Measurements from ENCODE around the gene IGFBP5.

IGFBP5 gene

DNA sequence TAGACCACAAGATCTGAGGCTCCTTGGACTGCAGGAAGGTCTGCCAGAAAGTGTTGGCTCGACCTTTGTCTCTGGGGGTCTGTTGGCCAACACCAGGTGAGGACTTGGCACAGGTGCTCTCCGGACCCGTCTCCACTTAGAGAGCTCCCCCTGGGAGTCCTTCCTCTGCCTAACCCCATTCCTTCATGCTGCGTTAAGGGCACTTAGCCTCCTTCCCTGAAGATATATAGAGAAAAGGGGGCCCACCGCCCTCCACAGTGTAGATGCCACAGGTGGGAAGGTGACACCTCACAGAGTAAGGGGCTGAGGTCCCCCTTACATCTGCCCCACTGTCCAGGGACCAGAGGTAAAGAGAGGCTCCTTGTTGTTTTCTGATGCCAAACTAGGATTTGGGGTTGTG lies 8.2 kb downstream of the IGFBP5 start:
- DNase-seq = no peak

DNA sequence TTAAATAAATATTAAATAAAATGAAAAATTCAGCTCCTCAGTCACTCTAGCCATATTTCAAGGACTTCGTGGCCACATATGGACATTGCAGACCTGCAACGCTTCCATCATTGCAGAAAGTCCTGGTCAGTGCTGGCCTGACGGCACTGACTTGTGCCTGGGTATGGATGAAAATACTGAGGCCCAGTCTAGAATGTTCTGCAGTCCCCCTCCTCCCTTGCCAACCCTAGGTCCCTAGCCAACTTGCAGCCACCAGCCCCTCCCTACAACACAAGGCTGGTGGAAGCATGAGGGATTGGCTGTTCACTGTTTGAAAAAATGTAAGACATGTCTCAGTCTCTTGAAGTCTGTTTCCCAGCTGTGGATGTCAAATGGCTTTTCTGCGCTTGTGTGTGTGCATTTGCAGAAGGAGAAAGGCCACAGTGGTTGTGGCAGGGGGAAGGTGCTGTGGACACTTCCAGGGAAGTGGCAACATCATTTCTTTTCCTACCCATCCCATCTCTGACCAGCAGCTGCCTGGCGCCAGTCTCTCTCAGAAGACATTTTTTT lies 9.9 kb downstream of the IGFBP5 start:
- DNase-seq = no peak

DNA sequence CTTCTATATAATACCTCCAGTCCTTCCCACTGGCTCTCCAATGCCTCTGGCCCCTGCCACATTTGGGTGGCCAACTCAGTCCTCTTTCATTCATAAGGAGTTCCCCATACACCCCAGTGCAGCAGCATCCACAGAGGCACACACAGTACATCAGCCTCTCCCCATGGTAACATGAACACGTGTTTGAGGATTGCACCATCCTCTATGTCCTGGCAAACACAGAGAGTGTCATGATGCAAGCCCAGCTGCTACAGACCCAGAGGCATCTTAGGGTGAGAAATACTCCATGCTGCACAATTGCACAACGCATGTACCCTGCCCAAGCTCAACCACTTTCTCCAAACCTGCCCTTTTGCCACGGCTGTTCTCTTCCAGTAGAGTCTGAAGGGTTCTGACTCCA lies 11.5 kb downstream of the IGFBP5 start:
- no peak for DNase-seq

DNA sequence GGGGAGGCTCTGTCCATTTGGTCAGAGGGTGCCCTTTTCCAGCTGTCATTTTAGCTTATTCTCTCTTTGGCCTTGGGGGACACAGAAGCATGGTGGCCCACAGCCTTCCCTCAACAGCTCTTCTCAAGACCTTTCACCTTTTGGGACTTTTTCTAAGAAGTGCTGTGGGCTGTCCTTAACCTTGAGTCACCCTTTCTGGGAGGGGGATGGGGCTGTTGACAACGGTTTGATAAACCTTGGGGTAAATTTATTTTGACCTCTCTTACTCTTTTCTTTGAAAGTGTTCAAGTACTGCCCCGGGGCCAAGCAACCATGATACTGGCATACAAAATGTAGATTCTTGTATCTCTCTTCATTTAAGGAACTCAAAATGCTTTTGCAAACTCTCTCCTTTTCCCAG lies 13.7 kb downstream of the IGFBP5 start:
- no peak for DNase-seq

DNA sequence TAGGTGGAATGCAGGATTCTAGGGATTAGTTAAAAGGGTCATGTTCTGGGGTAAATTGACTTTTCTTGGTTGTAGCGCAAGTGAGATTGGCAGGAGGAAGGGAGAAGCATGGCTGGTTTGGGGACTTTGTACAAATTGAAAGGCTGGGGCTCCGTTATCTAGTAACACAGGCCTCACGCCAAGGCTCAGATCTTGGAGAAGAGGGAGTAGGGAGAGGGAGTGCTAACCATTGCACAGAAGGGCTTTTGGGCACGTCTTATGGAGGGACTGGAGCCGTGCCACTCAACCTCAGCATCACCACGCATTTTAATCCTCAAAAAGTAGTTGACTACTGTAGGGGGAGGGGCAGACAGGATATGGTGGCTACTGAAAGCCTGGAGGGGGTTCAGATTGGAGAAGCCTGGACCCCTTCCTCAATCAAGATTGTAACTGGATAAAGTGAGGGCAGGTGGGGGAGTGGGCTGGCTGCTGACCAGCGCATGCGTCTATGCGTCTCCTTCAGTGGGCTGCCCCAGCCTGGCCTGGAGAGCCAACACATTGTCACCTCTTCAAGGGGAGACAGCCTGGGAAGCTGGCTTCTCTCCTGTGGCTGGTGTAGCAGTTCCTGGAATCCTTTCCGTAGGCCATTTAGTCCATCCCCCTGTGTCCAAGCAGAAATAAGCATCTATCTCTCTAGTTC lies 14.3 kb downstream of the IGFBP5 start:
- DNase-seq = no peak

DNA sequence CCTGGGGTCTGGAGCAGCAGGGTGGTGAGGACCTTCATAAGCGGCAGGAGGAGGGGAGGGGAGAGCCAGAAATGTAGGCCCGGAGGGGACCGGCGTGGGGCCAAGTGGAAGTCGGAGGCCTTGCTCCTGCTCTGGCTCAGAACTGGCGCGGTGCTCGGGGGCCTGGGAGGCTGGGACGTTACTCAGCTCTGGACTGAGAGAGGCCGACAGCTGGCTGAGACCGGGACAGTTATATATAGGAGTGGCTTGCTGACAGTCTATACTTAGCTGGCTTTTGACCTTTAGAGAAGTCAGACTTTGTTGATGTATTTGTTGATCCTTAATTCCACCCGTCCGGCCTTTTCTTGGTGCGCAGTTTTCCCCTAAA lies 15.7 kb downstream of the IGFBP5 start:
- no peak for DNase-seq

DNA sequence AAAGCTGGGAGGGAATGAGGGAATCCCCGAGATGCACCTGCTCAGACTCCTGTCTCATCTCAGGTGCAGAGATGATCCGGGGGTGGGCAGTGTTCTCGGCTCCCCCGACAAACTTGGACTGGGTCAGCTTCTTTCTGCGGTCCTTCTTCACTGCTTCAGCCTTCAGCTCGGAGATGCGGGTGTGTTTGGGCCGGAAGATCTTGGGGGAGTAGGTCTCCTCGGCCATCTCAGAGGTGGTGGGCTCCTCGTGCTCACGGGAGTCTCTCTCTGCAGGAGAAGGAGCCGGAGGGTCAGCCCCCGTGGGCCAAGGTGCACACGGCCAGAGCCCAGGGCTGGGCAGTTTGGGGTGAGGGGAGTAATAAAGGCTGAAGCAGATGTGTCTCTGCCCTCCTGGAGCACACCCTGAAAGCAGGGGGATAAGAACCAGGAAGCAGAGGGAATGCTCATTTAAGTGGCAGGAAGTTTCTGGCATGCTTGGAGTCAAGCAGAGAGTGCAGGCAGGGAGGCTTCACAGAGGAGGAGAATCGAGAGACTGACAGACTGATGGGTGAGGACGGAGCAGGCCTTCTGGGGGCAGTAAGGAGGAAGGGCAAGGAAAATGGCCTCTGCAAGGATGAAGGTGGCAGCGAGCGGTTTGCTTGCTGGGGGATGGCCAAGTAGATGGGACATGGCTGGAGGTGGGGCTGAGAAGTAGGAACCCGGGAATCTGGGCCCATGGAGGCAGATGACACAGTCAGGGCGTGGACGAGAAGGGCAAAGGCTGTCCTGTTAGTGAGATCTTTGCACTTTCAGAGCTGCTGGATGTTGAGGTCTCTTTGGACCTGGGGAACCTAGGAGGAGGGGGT lies 16.3 kb downstream of the IGFBP5 start:
- no peak for DNase-seq

DNA sequence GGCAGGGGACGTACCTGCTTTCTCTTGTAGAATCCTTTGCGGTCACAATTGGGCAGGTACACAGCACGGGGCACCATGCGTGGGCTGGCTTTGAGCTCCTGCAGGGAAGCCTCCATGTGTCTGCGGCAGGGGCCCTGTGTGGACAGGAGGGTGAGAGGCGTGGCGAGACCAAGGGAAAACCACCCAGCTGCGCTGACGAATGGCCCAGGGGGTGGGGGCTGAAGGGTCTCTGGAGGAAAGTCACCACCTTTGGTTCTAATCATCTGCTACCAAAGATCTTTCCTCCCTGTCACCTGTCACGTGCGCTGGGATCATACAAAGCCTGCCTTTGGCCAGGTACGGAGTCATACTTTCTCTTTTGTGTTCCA lies 17.3 kb downstream of the IGFBP5 start:
- no peak for DNase-seq

DNA sequence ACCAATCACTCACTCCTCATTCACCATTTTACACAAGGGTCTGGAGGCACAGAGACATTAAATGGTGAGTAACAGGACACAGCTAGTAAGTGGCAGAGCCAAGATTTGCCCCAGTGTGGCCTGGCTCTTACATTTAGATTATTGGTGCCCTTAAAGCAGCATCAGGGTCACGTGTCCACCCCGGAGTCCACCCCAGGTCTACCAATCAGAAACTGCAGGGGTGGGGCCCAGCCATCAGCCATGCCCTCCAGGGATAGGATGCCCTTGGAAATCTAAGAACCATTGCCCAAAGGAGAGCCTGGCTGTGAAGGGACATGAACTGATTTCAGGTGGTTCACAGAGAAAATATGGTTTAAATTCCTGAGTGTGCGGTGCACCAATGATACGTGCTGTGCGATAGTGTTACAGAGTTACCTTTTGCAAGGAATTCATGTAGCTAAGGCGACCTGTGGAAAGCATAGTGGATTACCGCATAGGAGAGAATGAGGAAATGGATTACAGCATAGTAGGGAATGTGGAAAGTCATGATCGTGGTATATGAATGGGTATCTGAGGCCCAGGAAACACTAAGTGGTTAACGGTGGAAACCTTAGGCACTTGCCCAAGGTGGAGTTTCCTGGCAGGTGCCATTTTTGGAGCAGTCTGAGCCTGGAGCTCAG lies 17.8 kb downstream of the IGFBP5 start:
- no peak for DNase-seq

DNA sequence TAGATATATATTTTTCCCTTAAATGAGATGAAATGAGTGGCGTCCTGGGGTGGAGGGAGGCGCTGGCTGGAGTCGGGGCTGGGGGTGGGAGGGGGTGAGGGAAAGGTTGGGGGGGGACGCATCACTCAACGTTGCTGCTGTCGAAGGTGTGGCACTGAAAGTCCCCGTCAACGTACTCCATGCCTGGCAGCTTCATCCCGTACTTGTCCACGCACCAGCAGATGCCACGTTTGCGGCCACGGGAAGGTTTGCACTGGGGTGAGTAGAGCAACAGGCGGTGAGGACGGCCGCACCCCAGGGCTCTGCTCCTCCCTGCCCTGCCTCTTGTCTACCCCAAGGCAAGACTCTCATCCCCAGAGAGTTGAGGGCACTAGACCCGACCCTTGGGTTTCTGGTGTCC lies 18.7 kb downstream of the IGFBP5 start:
- DNase-seq = no peak

DNA sequence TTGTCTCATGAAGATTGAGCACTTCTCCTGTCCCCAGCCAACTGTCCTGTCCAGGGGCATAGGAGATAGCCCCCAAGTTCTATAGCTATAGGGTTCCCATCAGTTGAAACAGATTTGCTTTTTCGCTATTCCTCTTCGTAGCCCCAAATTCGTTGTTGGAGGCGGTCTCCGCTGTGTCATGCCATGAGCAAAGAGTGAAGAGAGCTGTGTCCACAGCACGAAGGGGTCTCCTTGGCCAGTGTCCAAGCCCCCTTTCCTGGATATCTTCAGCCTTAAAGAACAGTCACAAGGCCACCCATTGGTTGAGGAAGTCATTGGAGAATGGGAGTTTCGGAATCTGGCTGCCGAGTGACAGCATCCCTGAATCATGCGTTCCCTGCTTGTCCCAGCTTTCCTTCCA lies 21.0 kb downstream of the IGFBP5 start:
- no peak for DNase-seq

DNA sequence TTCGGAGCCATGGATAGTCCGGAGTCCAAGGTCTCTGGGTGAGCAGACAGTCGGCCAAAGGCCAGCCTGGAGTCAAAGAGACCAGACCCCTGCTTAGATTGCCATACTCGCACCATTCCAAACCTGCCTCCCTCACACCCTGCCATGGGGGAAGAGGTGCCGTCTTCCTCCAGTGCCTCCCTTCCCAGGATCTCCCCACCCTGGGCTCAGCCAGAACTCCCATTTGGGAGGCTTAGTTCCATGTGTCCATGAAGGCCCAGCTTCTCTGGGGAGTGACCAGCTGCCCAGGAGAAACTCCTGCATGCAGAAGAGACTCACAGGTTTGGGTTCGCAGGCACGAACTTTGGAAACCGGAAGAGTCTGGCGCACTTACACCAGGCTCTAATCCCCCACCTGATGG lies 21.7 kb downstream of the IGFBP5 start:
- no peak for DNase-seq

DNA sequence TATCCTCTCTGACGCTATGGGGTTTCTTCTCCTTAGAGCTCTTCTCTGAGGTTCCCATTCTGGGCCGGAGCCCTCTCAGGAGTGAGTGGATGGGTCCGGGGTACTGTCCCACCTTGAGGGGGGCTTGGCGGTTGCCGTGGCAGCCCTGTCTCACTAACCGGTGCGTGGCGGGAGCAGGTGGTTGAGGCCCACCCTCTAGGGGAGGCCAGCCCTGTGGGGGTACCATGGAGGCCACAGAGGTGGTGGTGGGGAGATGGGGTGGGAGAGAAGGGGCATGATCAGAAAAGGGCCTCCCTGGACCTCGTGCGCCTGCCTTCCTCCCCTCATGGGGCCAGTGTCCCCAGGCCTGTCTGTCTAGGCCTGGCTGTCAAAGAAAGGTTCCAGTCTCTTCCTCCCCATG lies 22.3 kb downstream of the IGFBP5 start:
- DNase-seq = no peak

DNA sequence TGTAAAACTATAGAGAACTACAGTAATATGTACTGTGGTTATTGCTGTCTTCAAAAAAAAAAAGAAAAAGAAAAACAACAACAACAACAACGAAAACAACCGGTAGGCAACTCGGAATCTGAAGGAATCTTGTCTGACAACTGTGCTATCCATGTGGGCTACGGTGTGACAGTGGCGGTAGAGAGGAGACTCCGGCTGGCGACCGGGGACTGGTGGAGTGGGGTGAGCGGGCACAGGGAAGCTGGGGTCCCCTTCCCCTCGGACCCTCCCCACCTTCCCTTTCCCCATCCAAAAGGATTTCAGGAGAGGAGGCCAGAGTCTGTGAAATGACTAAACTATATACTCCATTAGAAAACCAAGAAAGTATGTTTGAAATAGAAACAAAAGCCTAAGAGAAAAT lies 22.9 kb downstream of the IGFBP5 start:
- DNase-seq = no peak

DNA sequence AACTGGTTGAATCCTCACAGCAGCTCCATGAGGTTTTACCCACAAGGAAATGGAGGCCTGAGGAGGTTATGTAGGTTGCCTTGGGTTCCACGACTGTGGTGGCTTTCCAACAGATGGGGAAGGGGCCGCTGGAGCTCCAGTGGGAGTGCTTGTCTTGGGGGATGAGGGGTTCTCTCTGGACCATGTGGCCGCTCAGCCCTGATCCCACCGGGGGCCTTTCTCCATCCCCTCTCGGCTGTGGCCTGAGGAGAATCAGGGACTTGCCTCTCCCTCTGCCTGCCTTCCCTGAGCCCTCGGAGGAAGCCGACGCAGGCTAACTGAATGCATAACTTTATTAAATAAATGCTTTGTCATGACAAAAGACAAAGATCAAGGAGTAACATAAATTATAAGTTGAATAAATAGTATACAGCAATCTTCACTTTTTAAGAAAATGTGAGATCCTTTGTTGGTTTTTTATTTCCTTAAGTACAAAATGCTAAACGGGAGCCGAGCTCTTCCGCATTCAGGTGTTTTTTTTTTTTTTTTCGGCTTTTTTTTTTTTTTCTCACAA lies 23.5 kb downstream of the IGFBP5 start:
- no peak for DNase-seq

DNA sequence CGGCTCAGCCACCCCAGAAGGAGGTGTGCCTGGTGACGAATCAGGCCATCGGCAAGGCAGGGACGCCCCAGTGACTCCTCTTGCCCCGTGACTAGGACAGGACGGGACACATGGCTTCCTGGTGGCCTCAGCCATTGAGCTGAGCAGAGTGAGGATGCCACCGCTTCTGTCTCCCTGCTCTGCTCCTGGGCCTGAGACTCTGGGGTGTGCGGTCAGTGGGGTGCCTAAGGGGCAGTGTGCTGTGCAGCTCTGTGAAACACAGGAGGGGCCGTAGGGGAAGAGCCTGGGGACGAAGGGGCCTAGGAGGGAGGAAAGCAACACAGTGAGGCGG lies 24.3 kb downstream of the IGFBP5 start:
- DNase-seq = no peak

DNA sequence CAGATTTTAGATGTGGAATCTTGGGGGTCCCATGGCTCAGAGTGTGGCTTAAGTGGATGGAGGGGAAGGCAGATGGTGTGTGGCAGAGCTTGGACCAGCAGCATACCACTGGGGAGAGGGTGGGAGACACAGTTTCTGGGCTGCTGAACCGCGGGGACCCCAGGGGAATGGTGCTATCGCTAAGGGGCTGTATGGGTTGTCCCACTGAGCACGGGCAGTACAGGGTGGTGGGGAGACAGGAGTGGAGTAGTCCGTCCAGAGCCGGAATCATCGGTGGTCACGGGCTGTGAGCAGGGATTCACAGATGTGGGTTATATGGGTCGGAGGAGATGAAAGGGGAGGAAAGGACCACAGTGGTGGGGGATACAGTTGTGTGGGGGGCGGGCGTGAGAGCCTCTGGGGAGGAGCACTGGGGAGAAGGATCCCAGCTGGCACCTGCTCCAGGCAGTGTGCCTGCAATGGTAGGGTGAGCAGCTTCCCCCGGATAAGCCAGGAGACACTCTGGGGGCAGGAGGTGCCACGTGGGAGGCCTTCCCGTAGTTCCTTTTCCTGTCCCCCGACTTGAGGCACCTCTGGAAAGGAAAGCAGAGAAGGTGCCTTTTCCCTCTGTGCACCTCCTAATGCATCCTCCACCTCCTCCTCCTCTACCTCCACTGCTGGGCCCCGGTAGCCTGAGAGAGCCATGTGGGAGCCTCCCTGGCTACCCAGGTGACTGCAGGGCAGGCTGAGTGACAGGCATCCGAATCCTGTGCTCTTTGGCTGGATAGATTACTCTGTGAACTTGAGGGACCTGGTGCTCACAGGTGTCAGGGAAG lies 24.9 kb downstream of the IGFBP5 start:
- DNase-seq = no peak

DNA sequence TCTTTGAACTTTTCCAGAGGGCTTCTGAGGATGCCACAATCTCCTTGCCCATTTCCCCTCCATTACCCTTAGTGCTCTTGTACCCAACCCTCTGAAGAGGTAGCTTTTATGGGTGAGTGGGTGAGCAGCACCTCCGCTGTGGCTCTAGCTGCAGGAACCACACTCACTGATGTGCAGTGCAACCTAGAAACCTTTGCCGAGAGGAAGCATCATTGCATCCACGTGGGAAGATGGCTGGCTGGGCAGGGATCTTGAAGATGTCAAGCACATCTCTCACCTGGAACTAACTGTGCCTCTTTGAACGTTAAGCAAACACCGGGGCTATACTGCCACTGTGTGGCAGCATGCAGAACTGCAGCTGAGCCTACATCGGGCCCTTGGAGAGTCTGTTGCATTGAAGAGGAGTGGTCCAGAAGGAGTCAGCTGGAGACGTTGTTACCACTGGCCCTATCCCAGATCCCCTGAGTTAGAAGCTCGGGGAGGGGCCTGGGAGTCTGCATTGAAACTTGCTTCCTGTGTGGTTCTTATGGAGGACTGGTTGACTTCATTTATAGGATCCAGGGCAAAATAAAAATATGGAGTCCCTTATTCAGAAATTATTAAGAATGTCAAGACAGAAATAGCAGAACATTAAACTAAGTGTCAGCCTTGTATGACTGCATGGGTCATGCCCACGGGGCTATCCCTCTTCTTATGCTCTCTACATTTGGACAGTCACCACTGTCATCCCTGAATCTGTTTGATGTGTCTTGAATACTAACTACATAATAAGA lies 28.7 kb downstream of the IGFBP5 start:
- DNase-seq = peak; percentile 36 to 64

DNA sequence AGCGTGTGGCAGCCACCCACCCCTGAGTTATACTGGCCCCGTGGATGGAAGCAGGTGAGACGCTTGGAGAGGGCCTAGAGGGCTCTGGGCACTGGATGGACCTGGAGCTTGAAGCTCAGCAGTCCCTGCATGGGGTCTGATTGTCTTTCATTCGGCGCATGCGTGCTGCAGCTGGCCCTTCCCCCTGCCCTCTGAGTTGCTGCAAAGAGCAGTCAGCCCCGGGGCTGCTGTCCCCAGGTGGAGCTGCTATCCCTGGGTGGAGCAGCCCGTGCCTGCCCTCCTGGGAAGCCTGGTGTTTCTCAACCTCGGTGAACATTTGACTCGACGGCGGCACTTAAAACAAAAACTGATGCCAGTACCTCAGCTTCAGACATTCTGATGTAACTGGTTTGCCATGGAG lies 29.6 kb downstream of the IGFBP5 start:
- DNase-seq = no peak

DNA sequence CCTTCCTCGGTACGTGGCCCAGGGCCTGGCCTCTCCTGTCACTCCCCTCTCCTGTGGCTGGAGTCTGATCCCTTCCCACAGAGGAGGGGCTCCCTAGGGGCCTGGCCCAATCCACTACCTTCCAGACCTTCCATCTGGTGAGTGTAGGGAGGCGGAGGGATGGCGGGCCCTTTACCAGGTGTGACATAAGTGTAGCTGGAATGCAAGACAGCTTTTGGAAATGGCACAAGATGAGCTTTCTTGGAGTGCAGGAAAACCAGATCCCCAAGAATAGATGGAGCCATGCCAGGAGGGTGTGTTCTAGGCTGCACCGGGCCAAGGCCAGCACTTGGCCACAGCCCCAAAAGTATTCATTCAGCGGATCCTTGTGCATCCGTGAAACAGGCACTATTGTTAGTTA lies 30.1 kb downstream of the IGFBP5 start:
- DNase-seq = no peak

DNA sequence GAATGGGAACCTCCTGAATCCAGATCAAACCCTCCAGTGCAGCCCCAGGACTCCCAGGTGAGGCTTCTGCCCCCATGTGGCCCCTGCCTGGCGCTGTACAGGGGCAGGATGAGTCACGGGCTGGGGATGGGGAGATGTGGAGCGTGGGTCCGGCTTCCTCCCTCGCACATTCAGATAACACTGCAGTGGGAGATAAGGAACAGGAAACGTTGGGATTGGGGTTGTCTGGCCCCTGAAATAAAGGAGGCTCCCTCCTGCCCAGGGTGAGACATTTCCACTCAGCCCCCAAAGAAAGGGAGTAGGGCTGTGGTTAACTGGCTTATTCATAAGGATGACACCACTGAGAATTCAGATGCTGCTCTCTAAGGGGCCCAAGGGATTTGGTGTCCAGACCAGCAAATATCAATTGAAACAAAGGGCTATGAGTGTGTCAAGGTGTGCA lies 30.7 kb downstream of the IGFBP5 start:
- DNase-seq = no peak

DNA sequence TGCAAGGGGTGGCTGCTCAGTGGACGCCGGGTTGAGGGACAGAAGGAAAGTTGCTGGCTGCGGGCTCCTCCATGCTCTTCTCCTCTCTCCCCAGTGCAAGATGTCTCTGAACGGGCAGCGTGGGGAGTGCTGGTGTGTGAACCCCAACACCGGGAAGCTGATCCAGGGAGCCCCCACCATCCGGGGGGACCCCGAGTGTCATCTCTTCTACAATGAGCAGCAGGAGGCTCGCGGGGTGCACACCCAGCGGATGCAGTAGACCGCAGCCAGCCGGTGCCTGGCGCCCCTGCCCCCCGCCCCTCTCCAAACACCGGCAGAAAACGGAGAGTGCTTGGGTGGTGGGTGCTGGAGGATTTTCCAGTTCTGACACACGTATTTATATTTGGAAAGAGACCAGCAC lies 31.5 kb downstream of the IGFBP5 start:
- DNase-seq = no peak
